ENCODE data around the gene TSPEAR.
"Not testable (repeated sequence)": the region's sequence is repeated elsewhere in the genome, so short reads cannot be mapped to it uniquely, and the experiment has no call there.

- not testable (repeated sequence) for TF ChIP-seq CTCF (IDR thresholded peaks at IDR 0.05; ENCODE audit: insufficient read depth, low read length, poor library complexity, severe bottlenecking); EZH2phosphoT487 (conservative IDR thresholded peaks at IDR 0.05; ENCODE audit: low read length)
Measured at GRCh38 chr21:44558329-44558675, 153.1 kb downstream of the TSPEAR start.

Measured in SU-DHL-6 (cell line).